ENCODE results near the gene LIAS. TPM values are rescaled to one million over a fixed set of nuclear protein-coding genes. Genes with fewer than 3 reads are reported as not detected.
A peak's percentile ranks its signal among the peaks of the same experiment; 100 is the strongest.

LIAS gene
- total RNA-seq, 1 donor from 2014 or later = 9.8 TPM

- no peaks in the 10 kb centered on the region for H3K27me3 Mint-ChIP-seq (ENCODE audit: unreplicated experiment)
- H3K4me1 Mint-ChIP-seq (ENCODE audit: unreplicated experiment) = no peaks in the 10 kb centered on the region
- H3K27ac Mint-ChIP-seq (ENCODE audit: unreplicated experiment) = no peak overlapping the region
- no peak for TF ChIP-seq CTCF (IDR thresholded peaks at IDR 0.05; ENCODE audit: unreplicated experiment)
- no peak for DNase-seq (ENCODE audit: low spot score)
- no peaks in the 10 kb centered on the region for H3K9me3 Mint-ChIP-seq (ENCODE audit: unreplicated experiment)
- H3K36me3 Mint-ChIP-seq (ENCODE audit: low read depth, unreplicated experiment) = peaks cover 5% of the 10 kb centered on the region
- no peak overlapping the region for H3K4me3 Mint-ChIP-seq (ENCODE audit: unreplicated experiment)
Measured at GRCh38 chr4:39467464-39467863, 8.6 kb downstream of the LIAS start.

- H3K27me3 Mint-ChIP-seq (ENCODE audit: unreplicated experiment) = no peaks in the 10 kb centered on the region
- no peaks in the 10 kb centered on the region for H3K9me3 Mint-ChIP-seq (ENCODE audit: unreplicated experiment)
- TF ChIP-seq CTCF (IDR thresholded peaks at IDR 0.05; ENCODE audit: unreplicated experiment) = peak; percentile 98
- H3K27ac Mint-ChIP-seq (ENCODE audit: unreplicated experiment) = no peak overlapping the region
- no peaks in the 10 kb centered on the region for H3K4me1 Mint-ChIP-seq (ENCODE audit: unreplicated experiment)
- no peak overlapping the region for H3K4me3 Mint-ChIP-seq (ENCODE audit: unreplicated experiment)
- H3K36me3 Mint-ChIP-seq (ENCODE audit: low read depth, unreplicated experiment) = peaks cover 3% of the 10 kb centered on the region
- peak; percentile 41 for DNase-seq (ENCODE audit: low spot score)
Measured at GRCh38 chr4:39469429-39470077, 10.7 kb downstream of the LIAS start.

GRCh38 chr4:39470402-39470801, 11.5 kb downstream of the LIAS start:
- DNase-seq (ENCODE audit: low spot score) = no peak
- TF ChIP-seq CTCF (IDR thresholded peaks at IDR 0.05; ENCODE audit: unreplicated experiment) = no peak
- Mint-ChIP-seq H3K36me3 (ENCODE audit: low read depth, unreplicated experiment) (no peaks in the 10 kb centered on the region), H3K27ac (ENCODE audit: unreplicated experiment) (no peak overlapping the region), H3K27me3 (ENCODE audit: unreplicated experiment) (no peaks in the 10 kb centered on the region), H3K4me3 (ENCODE audit: unreplicated experiment) (no peak overlapping the region), H3K9me3 (ENCODE audit: unreplicated experiment) (no peaks in the 10 kb centered on the region), H3K4me1 (ENCODE audit: unreplicated experiment) (no peaks in the 10 kb centered on the region)

- no peak overlapping the region for H3K27ac Mint-ChIP-seq (ENCODE audit: unreplicated experiment)
- no peak for DNase-seq (ENCODE audit: low spot score)
- no peaks in the 10 kb centered on the region for H3K27me3 Mint-ChIP-seq (ENCODE audit: unreplicated experiment)
- no peak overlapping the region for H3K4me3 Mint-ChIP-seq (ENCODE audit: unreplicated experiment)
- H3K36me3 Mint-ChIP-seq (ENCODE audit: low read depth, unreplicated experiment) = no peaks in the 10 kb centered on the region
- no peak for TF ChIP-seq CTCF (IDR thresholded peaks at IDR 0.05; ENCODE audit: unreplicated experiment)
- no peaks in the 10 kb centered on the region for H3K4me1 Mint-ChIP-seq (ENCODE audit: unreplicated experiment)
- no peaks in the 10 kb centered on the region for H3K9me3 Mint-ChIP-seq (ENCODE audit: unreplicated experiment)
Measured at GRCh38 chr4:39472396-39472795, 13.5 kb downstream of the LIAS start.

- Mint-ChIP-seq H3K9me3 (ENCODE audit: unreplicated experiment) (no peaks in the 10 kb centered on the region), H3K27ac (ENCODE audit: unreplicated experiment) (no peak overlapping the region), H3K27me3 (ENCODE audit: unreplicated experiment) (no peaks in the 10 kb centered on the region), H3K4me1 (ENCODE audit: unreplicated experiment) (no peaks in the 10 kb centered on the region), H3K4me3 (ENCODE audit: unreplicated experiment) (no peak overlapping the region), H3K36me3 (ENCODE audit: low read depth, unreplicated experiment) (no peaks in the 10 kb centered on the region)
- DNase-seq (ENCODE audit: low spot score) = no peak
- TF ChIP-seq CTCF (IDR thresholded peaks at IDR 0.05; ENCODE audit: unreplicated experiment) = no peak
Measured at GRCh38 chr4:39476187-39476895, 17.5 kb downstream of the LIAS start.

Measured in endothelial cell (in vitro differentiated cells).